Sigmoid colon (tissue), 7 donors: ENCODE data around the gene WRAP73. TPM values are rescaled to one million over a fixed set of nuclear protein-coding genes. Genes with fewer than 3 reads are reported as not detected.
A peak's percentile ranks its signal among the peaks of the same experiment; 100 is the strongest.
"Not testable (repeated sequence)": the region's sequence is repeated elsewhere in the genome, so short reads cannot be mapped to it uniquely, and the experiment has no call there.

Experiments
- DNase-seq: peaks from one replicate; pipeline ENCODE4 v3.0.0-alpha.2; 2019
- H3K27ac ChIP-seq, 4 donors: fragments of 200-600 bp; sonication (generic); one replicate each; pipeline ENCODE4 v1.5.1; 2016 to 2019; ENCODE audit warnings: mild to moderate bottlenecking in 1 of 4
- H3K27me3 ChIP-seq, 3 donors: fragments of 200-600 bp; sonication (generic); one replicate each; pipeline ENCODE4 v1.5.1; 2019; ENCODE audit warnings: mild to moderate bottlenecking in 1 of 3
- H3K36me3 ChIP-seq, 4 donors: fragments of 200-600 bp; sonication (generic); one replicate each; pipeline ENCODE4 v1.5.1; 2016 to 2019
- H3K4me1 ChIP-seq, 4 donors: fragments of 200-600 bp; sonication (generic); one replicate each; pipeline ENCODE4 v1.5.1; 2017 to 2019
- H3K4me3 ChIP-seq, 4 donors: fragments of 200-600 bp; sonication (generic); one replicate each; pipeline ENCODE4 v1.5.1; 2017 to 2019; ENCODE audit warnings: mild to moderate bottlenecking in 2 of 4, moderate library complexity in 1 of 4
- H3K9me3 ChIP-seq, 4 donors: fragments of 200-600 bp in 3 of 4; sonication (generic) in 3 of 4; one replicate each; pipeline versions ENCODE4 v1.5.1 to v1.6.1; 2013 to 2019
- EP300 ChIP-seq, 4 donors: sonication (generic); formaldehyde crosslinking; IDR thresholded peaks; one replicate each; pipeline ENCODE4 v1.6.1; 2017; ENCODE audit warnings: antibody characterized with exemption in 4 of 4
- POLR2A ChIP-seq, 2 donors: fragments of 450-650 bp; IDR thresholded peaks; one replicate each; pipeline ENCODE4 v1.6.1; 2016; ENCODE audit warnings: antibody characterized with exemption in 2 of 2, mild to moderate bottlenecking in 2 of 2, moderate library complexity in 2 of 2
- POLR2AphosphoS5 ChIP-seq, 4 donors: sonication (generic); formaldehyde crosslinking; IDR thresholded peaks; one replicate each; pipeline ENCODE4 v1.6.1; 2017; ENCODE audit warnings: antibody characterized with exemption in 4 of 4
- WGBS, 2 donors: extraction: QIAGEN DNeasy Blood & Tissue Kit; methylation state at CpG; one replicate each; pipeline ENCODE4 v1.1.7; 2013; 5-methylcytosine and 5-hydroxymethylcytosine counted together
- intact Hi-C: fragments of 100-400 bp; cut with DNase I; formaldehyde crosslinking; loops from one replicate; pipeline ENCODE4 v1.15.1; 2023
- polyA plus RNA-seq, 3 donors: library from polyadenylated mRNA; stranded (reverse); fragments of 200-250 nt; gene quantifications; one replicate each; pipeline ENCODE4 v1.2.3, GENCODE V29; 2013
- total RNA-seq, 4 donors: library from RNA; depleted of rRNA; stranded (reverse); fragments of >200 nt; gene quantifications; one replicate each; pipeline ENCODE4 v1.1.0, GENCODE V29; 2016
- TF ChIP-seq, protein P1 (sequence below), 4 experiments: fragments of 450-650 bp in 3 of 4; fragments of 200-600 bp in 1 of 4; IDR thresholded peaks; one replicate each; pipeline ENCODE4 v1.5.1; 2016 to 2019; ENCODE audit warnings: antibody characterized with exemption in 4 of 4, mild to moderate bottlenecking in 3 of 4, moderate library complexity in 2 of 4
- donor health status: healthy with polysubstance abuse.
- donor health status: Bipolar disorder and iron deficiency.
- donor health status: healthy.

The WRAP73 gene
- total and polyA plus RNA-seq, 7 donors: 11.4 to 24.2 (median 17.2) TPM

DNA sequence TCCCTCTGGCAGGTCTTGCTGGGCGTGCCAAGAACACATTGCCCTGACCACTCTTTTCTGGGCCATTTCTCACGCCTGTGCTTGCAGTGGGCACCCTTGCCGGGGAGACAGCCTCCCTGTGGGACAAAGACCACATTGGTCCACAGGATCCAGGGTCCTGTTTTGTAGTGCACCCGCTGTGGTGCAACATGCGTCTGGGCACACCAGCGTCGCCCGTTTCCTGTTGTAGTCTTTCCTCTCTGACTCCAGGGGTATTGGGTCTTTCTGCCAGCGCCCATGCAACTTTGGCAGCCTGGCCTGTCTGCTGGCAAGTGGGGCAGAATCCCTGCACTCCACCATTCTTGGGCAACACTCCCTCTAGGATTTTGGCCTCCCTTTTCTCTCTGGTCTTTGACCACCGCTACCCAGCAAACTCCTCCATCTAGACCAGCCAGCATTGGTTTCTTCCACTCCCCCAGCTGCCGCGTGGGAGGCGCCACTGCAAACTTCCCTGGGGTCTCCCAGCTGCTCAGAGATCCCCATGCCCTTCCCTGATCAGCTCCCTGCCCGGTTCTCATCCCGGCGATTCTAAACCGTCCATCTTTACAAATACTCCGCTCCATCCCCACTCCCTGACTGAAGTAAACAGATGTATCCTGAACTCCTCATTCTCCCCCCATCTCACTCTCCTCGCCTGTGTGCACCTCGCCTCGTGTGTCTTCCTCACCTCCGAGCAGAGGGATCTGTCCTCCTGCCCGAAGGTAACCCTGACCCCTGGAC, 26.3 kb downstream of the WRAP73 start:
- Histone ChIP-seq H3K27me3 (no peaks in the 10 kb centered on the region), H3K36me3 (peaks cover 8 to 20% (median 12%) of the 10 kb centered on the region in 4 donors), H3K4me3 (peak overlapping the region; percentile 84 to 99 (median 98)), H3K27ac (peak overlapping the region; percentile 82 to 92 (median 90)), H3K9me3 (no peaks in the 10 kb centered on the region), H3K4me1 (peaks cover 0 to 38% (median 32%) of the 10 kb centered on the region in 4 donors)
- no peak for DNase-seq
- WGBS, 2 donors: 40% methylated on average over 23 of the region's 23 CpGs
- intact Hi-C loops: loop anchor here (1.0 to 10.0 kb wide), 2 partner anchors 27 to 281 kb away; partner anchors contain the start of genes C1orf174 and WRAP73
- TF ChIP-seq POLR2A (IDR thresholded peaks at IDR 0.05) (no peak), EP300 (IDR thresholded peaks at IDR 0.05) (no peak), POLR2AphosphoS5 (IDR thresholded peaks at IDR 0.05) (no peak)
- TF ChIP-seq, protein P1, sequence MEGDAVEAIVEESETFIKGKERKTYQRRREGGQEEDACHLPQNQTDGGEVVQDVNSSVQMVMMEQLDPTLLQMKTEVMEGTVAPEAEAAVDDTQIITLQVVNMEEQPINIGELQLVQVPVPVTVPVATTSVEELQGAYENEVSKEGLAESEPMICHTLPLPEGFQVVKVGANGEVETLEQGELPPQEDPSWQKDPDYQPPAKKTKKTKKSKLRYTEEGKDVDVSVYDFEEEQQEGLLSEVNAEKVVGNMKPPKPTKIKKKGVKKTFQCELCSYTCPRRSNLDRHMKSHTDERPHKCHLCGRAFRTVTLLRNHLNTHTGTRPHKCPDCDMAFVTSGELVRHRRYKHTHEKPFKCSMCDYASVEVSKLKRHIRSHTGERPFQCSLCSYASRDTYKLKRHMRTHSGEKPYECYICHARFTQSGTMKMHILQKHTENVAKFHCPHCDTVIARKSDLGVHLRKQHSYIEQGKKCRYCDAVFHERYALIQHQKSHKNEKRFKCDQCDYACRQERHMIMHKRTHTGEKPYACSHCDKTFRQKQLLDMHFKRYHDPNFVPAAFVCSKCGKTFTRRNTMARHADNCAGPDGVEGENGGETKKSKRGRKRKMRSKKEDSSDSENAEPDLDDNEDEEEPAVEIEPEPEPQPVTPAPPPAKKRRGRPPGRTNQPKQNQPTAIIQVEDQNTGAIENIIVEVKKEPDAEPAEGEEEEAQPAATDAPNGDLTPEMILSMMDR (IDR thresholded peaks at IDR 0.05): no peak

GRCh38 chr1:3622102-3622501, 27.8 kb downstream of the WRAP73 start:
- not testable (repeated sequence) for H3K4me3 ChIP-seq, H3K36me3 ChIP-seq, H3K27ac ChIP-seq, H3K27me3 ChIP-seq, H3K9me3 ChIP-seq, DNase-seq
- peaks cover 0 to 39% (median 34%) of the 10 kb centered on the region in 4 donors for H3K4me1 ChIP-seq
- 89 to 91% methylated on average over 9 of the region's 9 CpGs for WGBS, 2 donors
- intact Hi-C loops: loop anchor here (10.0 kb wide), 1 partner anchor 283 kb away; the partner anchor contains the start of gene C1orf174

- not testable (repeated sequence) for H3K9me3 ChIP-seq, H3K27ac ChIP-seq, H3K36me3 ChIP-seq, H3K27me3 ChIP-seq, DNase-seq, H3K4me3 ChIP-seq
- WGBS, 2 donors: 22 to 30% methylated on average over 15 of the region's 15 CpGs
- H3K4me1 ChIP-seq: peaks cover 0 to 38% (median 31%) of the 10 kb centered on the region in 4 donors
- intact Hi-C loops: loop anchor here (2.0 to 10.0 kb wide), 2 partner anchors 168 to 284 kb away; partner anchors contain the start of gene C1orf174
- TF ChIP-seq, protein P1 (IDR thresholded peaks at IDR 0.05): peak in 3 of 4 experiments; percentile 62 to 79 (median 68)
Measured at GRCh38 chr1:3621151-3621671, 28.7 kb downstream of the WRAP73 start.

DNA sequence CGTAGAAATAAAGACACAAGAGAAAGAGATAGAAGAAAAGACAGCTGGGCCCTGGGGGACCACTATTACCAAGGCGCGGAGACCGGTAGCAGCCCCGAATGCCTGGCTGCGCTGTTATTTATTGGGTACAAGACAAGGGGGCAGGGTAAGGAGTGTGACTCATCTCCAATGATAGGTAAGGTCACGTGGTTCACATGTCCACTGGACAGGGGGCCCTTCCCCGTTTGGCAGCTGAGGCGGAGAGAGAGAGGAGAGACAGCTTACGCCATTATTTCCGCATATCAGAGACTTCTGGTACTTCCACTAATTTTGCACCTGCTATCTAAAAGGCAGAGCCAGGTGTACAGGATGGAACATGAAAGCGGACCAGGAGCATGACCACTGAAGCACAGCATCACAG, 29.2 kb downstream of the WRAP73 start:
- Histone ChIP-seq H3K36me3 (no peaks in the 10 kb centered on the region), H3K4me3 (no peak overlapping the region), H3K27me3 (no peaks in the 10 kb centered on the region), H3K9me3 (no peaks in the 10 kb centered on the region), H3K27ac (no peak overlapping the region), H3K4me1 (peaks cover 0 to 36% (median 26%) of the 10 kb centered on the region in 4 donors)
- TF ChIP-seq POLR2AphosphoS5 (IDR thresholded peaks at IDR 0.05) (no peak), POLR2A (IDR thresholded peaks at IDR 0.05) (no peak), EP300 (IDR thresholded peaks at IDR 0.05) (no peak)
- TF ChIP-seq, protein P1 (IDR thresholded peaks at IDR 0.05): no peak
- DNase-seq: no peak
- intact Hi-C loops: loop anchor here (2.0 to 10.0 kb wide), 2 partner anchors 168 to 284 kb away; partner anchors contain the start of gene C1orf174
- 82 to 89% methylated on average over 12 of the region's 12 CpGs for WGBS, 2 donors

DNA sequence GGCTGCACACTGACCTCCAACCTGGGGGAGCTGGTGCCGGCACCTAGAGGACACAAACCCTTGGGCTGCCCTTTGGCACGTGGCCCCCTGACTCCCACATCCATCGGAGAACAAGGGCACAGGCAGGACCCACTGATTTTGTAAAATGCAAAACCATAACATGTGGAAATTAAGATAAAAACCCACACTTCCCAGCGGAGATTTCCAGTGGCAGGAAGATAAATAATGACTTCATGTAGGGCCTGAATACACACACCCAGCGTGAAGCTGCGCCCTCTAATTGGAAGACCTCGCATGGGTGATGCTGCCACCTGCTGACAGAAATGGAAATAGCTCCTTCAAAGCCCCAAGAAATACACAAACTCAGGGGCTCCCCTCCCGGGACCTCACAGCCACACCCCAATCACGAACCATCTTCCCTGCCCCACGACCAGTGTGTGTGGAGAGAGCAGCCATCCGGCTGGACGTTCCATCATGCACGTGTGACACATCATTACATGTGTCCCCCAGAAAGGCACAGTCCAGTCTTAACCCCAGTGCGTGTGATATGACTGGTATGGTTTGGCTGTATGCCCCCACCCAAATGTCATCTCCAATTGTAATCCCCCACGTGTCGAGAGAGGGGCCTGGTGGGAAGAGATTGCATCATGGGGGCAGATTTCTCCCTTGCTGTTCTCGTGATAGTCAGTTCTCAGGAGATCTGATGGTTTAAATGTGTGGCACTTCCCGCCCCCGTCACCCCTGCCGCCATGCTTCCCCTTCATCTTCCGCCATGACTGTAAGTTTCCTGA, 30.8 kb downstream of the WRAP73 start:
- Histone ChIP-seq H3K4me3 (no peak overlapping the region), H3K27ac (no peak overlapping the region), H3K9me3 (no peaks in the 10 kb centered on the region), H3K27me3 (no peaks in the 10 kb centered on the region), H3K4me1 (peaks cover 0 to 32% (median 21%) of the 10 kb centered on the region in 4 donors), H3K36me3 (no peaks in the 10 kb centered on the region)
- intact Hi-C loops: loop anchor here (1.0 to 2.0 kb wide), 2 partner anchors 54 to 128 kb away; no protein-coding TSS in a partner anchor
- TF ChIP-seq POLR2AphosphoS5 (IDR thresholded peaks at IDR 0.05): no peak
- TF ChIP-seq, protein P1 (IDR thresholded peaks at IDR 0.05): peak; percentile 63 to 87 (median 75)
- TF ChIP-seq POLR2A (IDR thresholded peaks at IDR 0.05): no peak
- no peak for TF ChIP-seq EP300 (IDR thresholded peaks at IDR 0.05)
- 17 to 20% methylated on average over 21 of the region's 21 CpGs for WGBS, 2 donors
- peak; percentile 84 for DNase-seq
